Measurements from ENCODE around the gene TUBGCP3.

GRCh38 chr13:112532837-112533745, 54.9 kb downstream of the TUBGCP3 start:
- no peak for TF ChIP-seq EZH2 (IDR thresholded peaks at IDR 0.05; ENCODE audit: insufficient read depth, poor library complexity, severe bottlenecking)
- TF ChIP-seq EZH2phosphoT487 (IDR thresholded peaks at IDR 0.05; ENCODE audit: insufficient read depth, low read depth), result no peak
